SK-N-MC (cell line): ENCODE data around the gene NT5DC4.

Experiments used
- DNase-seq: peaks from one replicate; pipeline ENCODE4 v3.0.0-alpha.2; 2011; ENCODE audit warnings: low read depth, low spot score
- H3K27ac ChIP-seq: fragments of 200-600 bp; sonication (generic); 2 replicates; pipeline ENCODE4 v1.5.1; 2016; ENCODE audit warnings: mixed run types
- H3K36me3 ChIP-seq: fragments of 200-600 bp; sonication (generic); 2 replicates; pipeline ENCODE4 v1.6.1; 2017; ENCODE audit warnings: antibody characterized with exemption, low read length, mixed read lengths; ENCODE audit not compliant: insufficient read depth
- H3K4me3 ChIP-seq: fragments of 200-600 bp; sonication (generic); 2 replicates; pipeline ENCODE4 v1.5.1; 2016
- H3K9ac ChIP-seq: fragments of 200-600 bp; sonication (generic); 2 replicates; pipeline ENCODE4 v1.8.0; 2017; ENCODE audit warnings: mixed run types, mixed read lengths; ENCODE audit not compliant: insufficient read length
- H3K9me3 ChIP-seq: fragments of 200-600 bp; sonication (generic); 2 replicates; pipeline ENCODE4 v1.6.1; 2017; ENCODE audit warnings: low read depth, mild to moderate bottlenecking, antibody characterized with exemption, low read length, moderate library complexity, mixed read lengths
- EZH2 ChIP-seq: fragments of 200-600 bp; sonication (generic); IDR thresholded peaks from one replicate; pipeline ENCODE4 v1.6.1; 2017; ENCODE audit warnings: antibody characterized with exemption
- FOXP2 ChIP-seq: optimal IDR thresholded peaks from 2 replicates; pipeline ENCODE3; 2011; ENCODE audit warnings: mild to moderate bottlenecking, moderate library complexity; ENCODE audit not compliant: insufficient read depth; ENCODE audit errors: extremely low read length, control extremely low read depth
- POLR2AphosphoS5 ChIP-seq: IDR thresholded peaks from 2 replicates; pipeline ENCODE4 v1.6.1; 2012; ENCODE audit warnings: mild to moderate bottlenecking, low read depth, low read length, borderline replicate concordance

NT5DC4 gene

GRCh38 chr2:112708968-112709367 lies 11.9 kb upstream of the NT5DC4 start:
- no peak for TF ChIP-seq FOXP2
- no peak for TF ChIP-seq EZH2
- TF ChIP-seq POLR2AphosphoS5, result no peak
- DNase-seq, result no peak
- Histone ChIP-seq H3K27ac (no peak overlapping the region), H3K9ac (no peak overlapping the region), H3K4me3 (no peak overlapping the region), H3K36me3 (no peaks in the 10 kb centered on the region), H3K9me3 (no peaks in the 10 kb centered on the region)

GRCh38 chr2:112709703-112710102 lies 11.1 kb upstream of the NT5DC4 start:
- no peak for DNase-seq
- no peak for TF ChIP-seq EZH2
- no peak for TF ChIP-seq POLR2AphosphoS5
- TF ChIP-seq FOXP2, result no peak
- Histone ChIP-seq H3K27ac (no peak overlapping the region), H3K36me3 (no peaks in the 10 kb centered on the region), H3K4me3 (no peak overlapping the region), H3K9ac (no peak overlapping the region), H3K9me3 (no peaks in the 10 kb centered on the region)

- no peaks in the 10 kb centered on the region for H3K9me3 ChIP-seq
- no peak overlapping the region for H3K9ac ChIP-seq
- no peak for DNase-seq
- no peak overlapping the region for H3K27ac ChIP-seq
- no peaks in the 10 kb centered on the region for H3K36me3 ChIP-seq
- TF ChIP-seq EZH2 (no peak), POLR2AphosphoS5 (no peak)
- H3K4me3 ChIP-seq, result no peak overlapping the region
Observed at GRCh38 chr2:112710956-112711750, 9.7 kb upstream of the NT5DC4 start.

GRCh38 chr2:112712465-112712864 lies 8.4 kb upstream of the NT5DC4 start:
- Histone ChIP-seq H3K9ac (no peak overlapping the region), H3K36me3 (no peaks in the 10 kb centered on the region), H3K4me3 (no peak overlapping the region), H3K27ac (no peak overlapping the region), H3K9me3 (no peaks in the 10 kb centered on the region)
- TF ChIP-seq EZH2, result no peak
- no peak for TF ChIP-seq FOXP2
- no peak for TF ChIP-seq POLR2AphosphoS5
- DNase-seq, result no peak

- H3K9ac ChIP-seq, result no peak overlapping the region
- no peak overlapping the region for H3K27ac ChIP-seq
- DNase-seq, result no peak
- TF ChIP-seq FOXP2 (no peak), POLR2AphosphoS5 (no peak), EZH2 (no peak)
- H3K4me3 ChIP-seq, result no peak overlapping the region
- no peaks in the 10 kb centered on the region for H3K9me3 ChIP-seq
- H3K36me3 ChIP-seq, result no peaks in the 10 kb centered on the region
Observed at GRCh38 chr2:112712903-112713584, 7.8 kb upstream of the NT5DC4 start.

- H3K36me3 ChIP-seq, result no peaks in the 10 kb centered on the region
- H3K27ac ChIP-seq, result no peak overlapping the region
- TF ChIP-seq EZH2 (no peak), FOXP2 (no peak), POLR2AphosphoS5 (no peak)
- no peak overlapping the region for H3K4me3 ChIP-seq
- no peak for DNase-seq
- no peaks in the 10 kb centered on the region for H3K9me3 ChIP-seq
- H3K9ac ChIP-seq, result no peak overlapping the region
Observed at GRCh38 chr2:112713585-112713925, 7.3 kb upstream of the NT5DC4 start.

- Histone ChIP-seq H3K36me3 (no peaks in the 10 kb centered on the region), H3K9ac (no peak overlapping the region), H3K9me3 (no peaks in the 10 kb centered on the region), H3K4me3 (no peak overlapping the region), H3K27ac (no peak overlapping the region)
- DNase-seq, result no peak
- no peak for TF ChIP-seq FOXP2
- TF ChIP-seq POLR2AphosphoS5, result no peak
- no peak for TF ChIP-seq EZH2
Observed at GRCh38 chr2:112713926-112714325, 6.9 kb upstream of the NT5DC4 start.

- Histone ChIP-seq H3K9ac (no peak overlapping the region), H3K4me3 (no peak overlapping the region), H3K36me3 (no peaks in the 10 kb centered on the region), H3K9me3 (no peaks in the 10 kb centered on the region), H3K27ac (no peak overlapping the region)
- DNase-seq, result no peak
- TF ChIP-seq EZH2, result no peak
- TF ChIP-seq FOXP2, result no peak
- no peak for TF ChIP-seq POLR2AphosphoS5
Observed at GRCh38 chr2:112714331-112714730, 6.5 kb upstream of the NT5DC4 start.
